Brain pericyte (primary cell): ENCODE measurements around the gene TTC21A.

Source experiments
- DNase-seq: peaks from one replicate; pipeline ENCODE4 v3.0.0-alpha.2; 2012; ENCODE audit warnings: low read depth, low spot score

Gene TTC21A

GRCh38 chr3:39177708-39178332 lies 70.3 kb downstream of the TTC21A start:
- peak; percentile 52 for DNase-seq

- DNase-seq: no peak
Observed at GRCh38 chr3:39178553-39178952, 71.1 kb downstream of the TTC21A start.

GRCh38 chr3:39180183-39180545 lies 72.7 kb downstream of the TTC21A start:
- no peak for DNase-seq

- no peak for DNase-seq
Observed at GRCh38 chr3:39180546-39181346, 73.3 kb downstream of the TTC21A start.

GRCh38 chr3:39181408-39182335 lies 74.2 kb downstream of the TTC21A start:
- DNase-seq: no peak

DNA sequence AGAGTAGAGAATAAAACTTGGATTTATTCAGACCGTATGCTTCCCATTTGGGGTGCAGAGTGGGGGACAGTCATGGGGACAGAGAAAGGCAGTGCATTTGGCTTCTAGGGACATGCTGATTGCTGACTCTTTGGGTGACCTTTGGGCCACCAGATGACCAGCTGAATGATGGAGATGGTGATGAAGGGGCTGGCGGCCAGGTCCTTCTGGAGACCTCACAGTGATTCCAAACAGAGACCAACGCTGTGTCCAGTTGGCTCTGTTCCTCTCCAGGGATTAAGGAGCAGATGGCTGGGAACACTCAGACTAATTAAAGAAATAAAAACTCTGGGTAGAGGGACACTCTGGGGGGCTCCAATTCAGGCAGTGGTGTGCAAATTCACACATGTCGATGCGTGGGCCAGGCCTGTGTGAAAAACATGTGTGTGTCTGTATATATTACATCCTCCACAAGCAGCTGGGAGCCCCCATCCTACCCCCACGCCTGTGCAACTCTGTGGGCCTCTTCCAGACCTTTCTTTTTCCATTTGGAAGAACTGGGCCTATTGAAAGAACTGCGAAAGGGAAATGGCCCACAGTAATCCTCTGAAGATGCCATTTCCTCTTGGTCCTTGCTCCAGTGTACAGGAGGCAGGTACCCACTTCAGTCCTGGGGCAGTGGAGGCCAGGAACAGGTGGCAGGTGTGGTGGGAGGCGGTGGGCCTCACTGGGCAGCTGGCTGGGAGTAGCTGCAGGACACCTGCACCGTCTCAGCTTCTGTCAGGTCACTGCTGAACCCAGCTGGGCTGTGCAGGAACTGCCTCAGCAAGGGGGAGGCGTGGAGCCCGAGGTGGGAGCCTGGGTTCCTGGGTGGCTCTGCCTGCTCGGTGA lies 76.0 kb downstream of the TTC21A start:
- no peak for DNase-seq

GRCh38 chr3:39184081-39184967 lies 76.8 kb downstream of the TTC21A start:
- DNase-seq: no peak

GRCh38 chr3:39184968-39185285 lies 77.4 kb downstream of the TTC21A start:
- no peak for DNase-seq

- no peak for DNase-seq
Observed at GRCh38 chr3:39185326-39185958, 78.0 kb downstream of the TTC21A start.

DNA sequence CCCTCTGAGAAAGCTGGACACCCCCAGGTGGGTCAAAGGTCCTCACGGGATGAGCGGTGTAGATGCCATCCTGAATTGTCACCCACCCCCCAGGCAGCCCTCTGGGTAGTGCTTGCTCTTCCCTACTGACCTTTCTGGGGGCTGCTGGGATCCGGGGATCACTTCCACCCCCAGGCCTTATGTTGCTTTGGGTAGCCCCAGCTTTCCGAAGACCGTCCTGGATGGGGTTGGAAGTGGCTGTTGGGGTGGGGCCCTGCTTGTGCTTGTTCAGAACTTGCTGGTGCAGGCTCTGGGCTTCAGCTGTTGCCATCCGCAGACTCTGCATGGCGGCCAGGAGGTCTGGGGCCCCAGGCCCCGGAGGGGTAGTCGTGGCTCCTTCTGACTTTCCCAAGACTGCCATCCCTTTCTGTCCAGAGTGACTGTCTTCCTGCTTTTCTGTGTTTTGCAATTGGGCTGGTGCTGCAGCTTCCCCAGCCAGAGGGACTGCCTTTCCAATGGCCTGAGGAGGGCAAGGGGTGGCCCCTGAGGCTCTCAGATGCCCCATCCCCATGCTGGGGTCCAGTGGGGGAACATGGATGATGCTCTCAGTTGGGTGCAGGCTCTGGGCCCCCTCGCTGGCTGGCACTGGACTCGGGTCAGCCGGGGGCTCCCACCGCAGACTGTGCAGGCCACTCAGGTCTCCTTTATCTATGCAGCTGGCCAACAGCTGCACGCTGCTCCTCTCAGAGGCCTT lies 78.6 kb downstream of the TTC21A start:
- DNase-seq: no peak

DNA sequence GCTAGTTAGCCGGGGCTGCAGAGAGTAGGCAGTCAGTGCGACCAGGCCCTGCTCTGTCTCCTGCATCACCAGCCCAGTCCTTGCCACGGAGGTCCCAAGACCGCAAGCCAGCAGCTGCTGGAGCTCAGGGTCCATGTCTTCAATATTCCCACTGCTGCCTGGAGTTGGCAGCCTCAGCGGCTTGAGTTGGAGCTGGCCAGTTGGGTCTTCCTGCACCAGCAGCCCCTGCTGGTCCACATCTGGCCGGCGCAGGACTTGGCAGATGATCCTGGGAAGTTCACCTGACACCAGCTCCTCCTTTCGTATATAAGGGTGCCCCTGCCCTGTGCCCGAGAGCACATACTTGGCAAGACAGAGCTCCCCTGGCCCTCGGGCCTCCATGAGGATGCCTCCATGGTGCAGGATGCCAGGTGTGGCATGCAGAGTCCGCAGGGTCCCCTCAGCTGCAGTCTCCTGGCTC lies 79.2 kb downstream of the TTC21A start:
- DNase-seq: no peak

GRCh38 chr3:39187372-39188155 lies 80.1 kb downstream of the TTC21A start:
- DNase-seq: no peak
